Head of caudate nucleus (tissue), 42 donors: ENCODE data around the gene GAPVD1.
"Not testable (repeated sequence)": the region's sequence is repeated elsewhere in the genome, so short reads cannot be mapped to it uniquely, and the experiment has no call there.

Experiments
- DNase-seq, 42 donors: peaks; one replicate each; pipeline versions ENCODE4 v3.0.0 to v3.0.0-alpha.2; 2020 to 2021; ENCODE audit warnings: mixed read lengths in 7 of 42
- intact Hi-C: fragments of 100-400 bp; cut with DNase I; formaldehyde crosslinking; loops from one replicate; pipeline ENCODE4 v1.15.0; 2022

The GAPVD1 gene

GRCh38 chr9:125261501-125262293, at the start of gene GAPVD1:
TSS of gene GAPVD1 (plus strand) at chr9:125261826. CDS start at chr9:125298922, 37,096 bp downstream.
- peak; percentile 56 to 94 (median 88) for DNase-seq
- intact Hi-C loops: loop anchor here (10.0 kb wide), 1 partner anchor 113 kb away; no protein-coding TSS in a partner anchor

- intact Hi-C loops: no loop called here
- no peak for DNase-seq
Measured at GRCh38 chr9:125214186-125214585, 47.4 kb upstream of the GAPVD1 start.

- intact Hi-C loops: no loop called here
- peak in 18 of 42 donors; percentile 13 to 59 (median 31) for DNase-seq
Measured at GRCh38 chr9:125218621-125219020, 43.0 kb upstream of the GAPVD1 start.

- intact Hi-C loops, DNase-seq: not testable (repeated sequence)
Measured at GRCh38 chr9:125224858-125225257, 36.8 kb upstream of the GAPVD1 start.

GRCh38 chr9:125227761-125228160, 33.9 kb upstream of the GAPVD1 start:
- intact Hi-C loops: no loop called here
- peak in 16 of 42 donors; percentile 6 to 59 (median 28) for DNase-seq

GRCh38 chr9:125233678-125234077, 27.9 kb upstream of the GAPVD1 start:
- intact Hi-C loops: no loop called here
- DNase-seq: peak in 8 of 42 donors; percentile 15 to 46 (median 20)

- DNase-seq, intact Hi-C loops: not testable (repeated sequence)
Measured at GRCh38 chr9:125234099-125234498, 27.5 kb upstream of the GAPVD1 start.

GRCh38 chr9:125235804-125236519, 25.7 kb upstream of the GAPVD1 start:
- DNase-seq: no peak
- intact Hi-C loops: no loop called here

GRCh38 chr9:125236520-125237159, 25.0 kb upstream of the GAPVD1 start:
- DNase-seq, intact Hi-C loops: not testable (repeated sequence)

GRCh38 chr9:125238127-125238914, 23.3 kb upstream of the GAPVD1 start:
- DNase-seq: no peak
- intact Hi-C loops: no loop called here

GRCh38 chr9:125238915-125239446, 22.6 kb upstream of the GAPVD1 start:
- DNase-seq: no peak
- intact Hi-C loops: no loop called here

GRCh38 chr9:125239631-125240597, 21.7 kb upstream of the GAPVD1 start:
- intact Hi-C loops: loop anchor here (2.0 kb wide), 1 partner anchor 49 kb away; no protein-coding TSS in a partner anchor
- DNase-seq: no peak

GRCh38 chr9:125240649-125240999, 21.0 kb upstream of the GAPVD1 start:
- intact Hi-C loops: loop anchor here (2.0 kb wide), 1 partner anchor 50 kb away; no protein-coding TSS in a partner anchor
- DNase-seq: peak in 15 of 42 donors; percentile 9 to 55 (median 23)

- DNase-seq: peak; percentile 98 to 100 (median 99)
- intact Hi-C loops: loop anchor here (2.0 kb wide), 1 partner anchor 50 kb away; no protein-coding TSS in a partner anchor
Measured at GRCh38 chr9:125241000-125241862, 20.4 kb upstream of the GAPVD1 start, which contains the start of gene HSPA5. TSS of gene HSPA5 (minus strand) at chr9:125241343. CDS start at chr9:125241126, 217 bp downstream.

GRCh38 chr9:125241863-125242739, 19.5 kb upstream of the GAPVD1 start:
- peak in 30 of 42 donors; percentile 7 to 68 (median 40) for DNase-seq
- intact Hi-C loops: loop anchor here (2.0 kb wide), 1 partner anchor 51 kb away; no protein-coding TSS in a partner anchor
